Measurements from ENCODE around the gene GAMT. TPM values are rescaled to one million over a fixed set of nuclear protein-coding genes. Genes with fewer than 3 reads are reported as not detected.
A peak's percentile ranks its signal among the peaks of the same experiment; 100 is the strongest.

GAMT gene
- total RNA-seq, 1 experiment from 2014 or later, result 31.6 TPM

GRCh38 chr19:1365319-1366269, 35.7 kb downstream of the GAMT start:
- Histone ChIP-seq H3K27me3 (ENCODE audit: control insufficient read depth, insufficient read depth, low read length) (no peaks in the 10 kb centered on the region), H3K4me3 (ENCODE audit: insufficient read depth, low read depth, low read length) (no peak overlapping the region), H3K36me3 (replicated peaks; ENCODE audit: control insufficient read depth, insufficient read depth, low read length) (peaks cover 23% of the 10 kb centered on the region)
- no peak for DNase-seq

DNA sequence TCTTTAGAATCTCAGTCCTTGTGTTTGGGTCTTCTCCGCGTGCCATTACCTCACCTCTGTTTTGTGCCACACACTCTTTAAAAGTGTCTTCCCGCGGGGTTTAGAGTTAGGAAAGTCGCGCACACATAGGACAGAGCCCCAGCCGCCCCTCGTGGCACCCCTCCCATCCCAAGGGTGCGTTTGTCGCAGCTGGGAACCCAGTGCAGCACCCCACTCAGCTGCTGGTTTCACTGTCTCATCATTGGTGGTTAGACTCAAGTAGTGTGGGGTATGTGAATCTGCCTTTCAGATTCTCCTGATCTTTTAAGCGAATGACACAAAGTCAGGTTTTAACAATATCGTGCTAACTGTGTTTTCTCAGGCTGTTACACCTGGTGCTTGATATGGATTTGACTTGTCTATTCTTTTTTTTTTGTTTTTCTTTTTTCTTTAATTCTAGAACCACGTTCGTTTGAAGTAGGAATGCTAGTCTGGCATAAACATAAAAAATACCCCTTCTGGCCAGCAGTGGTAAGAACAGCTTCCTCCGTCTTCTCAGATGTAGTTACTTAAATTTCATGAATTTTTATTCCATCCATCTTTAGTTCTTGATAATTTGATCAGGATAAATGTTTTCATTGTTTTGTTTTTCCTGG, 37.2 kb downstream of the GAMT start:
- H3K36me3 ChIP-seq (replicated peaks; ENCODE audit: control insufficient read depth, insufficient read depth, low read length), result peaks cover 29% of the 10 kb centered on the region
- no peak for DNase-seq
- H3K27me3 ChIP-seq (ENCODE audit: control insufficient read depth, insufficient read depth, low read length), result no peaks in the 10 kb centered on the region
- H3K4me3 ChIP-seq (ENCODE audit: insufficient read depth, low read depth, low read length), result no peak overlapping the region

GRCh38 chr19:1363599-1363998, 37.7 kb downstream of the GAMT start:
- Histone ChIP-seq H3K27me3 (ENCODE audit: control insufficient read depth, insufficient read depth, low read length) (no peaks in the 10 kb centered on the region), H3K36me3 (replicated peaks; ENCODE audit: control insufficient read depth, insufficient read depth, low read length) (peaks cover 32% of the 10 kb centered on the region), H3K4me3 (ENCODE audit: insufficient read depth, low read depth, low read length) (no peak overlapping the region)
- no peak for DNase-seq

DNA sequence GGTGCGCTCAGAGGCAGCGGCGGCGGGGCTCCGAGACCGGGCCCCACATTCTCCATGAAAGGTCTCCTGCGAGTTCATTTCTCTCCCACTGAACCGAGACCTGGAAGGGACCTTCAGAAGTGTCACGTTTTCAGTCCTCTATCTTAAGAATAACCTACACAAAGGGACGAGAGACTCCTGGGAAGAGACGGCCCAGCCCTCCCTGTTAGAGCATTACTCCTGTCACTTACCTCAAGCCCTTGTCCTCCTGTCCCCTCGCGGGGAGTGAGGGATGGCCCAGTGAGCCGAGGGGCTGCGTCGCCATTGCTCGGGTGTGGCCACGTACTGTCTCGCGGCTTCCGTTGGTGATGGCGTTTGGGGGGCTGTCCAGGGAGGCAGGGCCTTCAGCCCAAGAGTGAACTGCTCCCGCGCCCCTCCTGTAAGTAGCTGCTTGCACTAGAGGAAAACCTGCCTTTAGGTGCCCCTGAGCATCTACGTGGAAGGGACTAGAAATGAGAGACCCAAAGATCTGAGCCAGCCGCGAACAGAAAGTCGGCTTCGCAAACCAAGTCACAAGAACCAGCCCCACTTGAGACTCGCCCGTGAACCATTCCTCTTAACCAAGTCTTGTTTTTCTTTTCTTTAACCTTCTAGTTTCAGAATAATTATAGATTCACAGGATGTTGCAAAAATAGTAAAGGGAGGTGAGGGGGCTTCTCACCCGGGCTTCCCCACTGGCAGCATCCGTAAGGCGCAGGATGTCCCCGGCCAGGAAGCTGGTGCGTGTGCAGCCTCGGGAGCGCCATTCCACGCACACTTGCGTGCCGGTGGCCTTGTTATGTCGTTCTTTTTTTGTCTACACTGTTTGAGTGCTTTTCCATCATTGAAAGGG, 38.7 kb downstream of the GAMT start:
- H3K36me3 ChIP-seq (replicated peaks; ENCODE audit: control insufficient read depth, insufficient read depth, low read length), result peaks cover 30% of the 10 kb centered on the region
- no peaks in the 10 kb centered on the region for H3K27me3 ChIP-seq (ENCODE audit: control insufficient read depth, insufficient read depth, low read length)
- no peak overlapping the region for H3K4me3 ChIP-seq (ENCODE audit: insufficient read depth, low read depth, low read length)
- no peak for DNase-seq

DNA sequence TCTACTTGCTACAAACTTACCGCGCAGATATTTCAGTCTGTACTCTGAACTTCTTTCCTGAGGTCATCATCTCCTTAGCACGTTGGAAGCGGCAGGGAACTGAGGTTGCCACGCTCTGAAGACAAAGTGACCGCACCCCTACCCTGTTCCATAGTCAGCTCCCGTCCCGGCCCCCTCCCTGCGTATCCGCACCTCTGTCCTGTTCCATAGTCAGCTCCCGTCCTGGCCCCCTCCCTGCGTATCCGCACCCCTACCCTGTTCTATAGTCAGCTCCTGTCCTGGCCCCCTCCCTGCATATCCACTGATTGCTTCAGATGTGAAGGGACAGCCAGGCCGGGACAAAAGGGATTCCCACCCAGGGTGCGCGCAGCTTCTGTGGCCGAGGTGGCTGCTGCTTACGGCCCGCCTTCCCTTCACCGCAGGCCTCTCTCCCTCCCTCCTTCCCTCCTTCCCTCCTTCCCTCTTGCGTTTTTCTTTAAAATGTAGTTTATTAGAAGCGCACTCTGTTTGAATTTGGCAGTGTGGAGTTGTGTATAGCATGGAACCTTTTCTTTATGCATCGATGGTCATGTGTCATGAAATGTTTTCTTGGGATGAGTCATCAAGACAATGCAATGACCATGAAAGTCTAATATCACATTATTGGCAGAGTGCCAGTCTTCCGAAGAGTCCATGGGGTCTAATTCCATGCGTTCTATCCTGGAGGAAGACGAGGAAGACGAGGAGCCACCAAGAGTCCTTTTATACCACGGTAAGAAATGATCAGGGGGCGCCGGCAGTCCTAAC, 39.5 kb downstream of the GAMT start:
- no peak for DNase-seq
- no peak overlapping the region for H3K4me3 ChIP-seq (ENCODE audit: insufficient read depth, low read depth, low read length)
- peaks cover 24% of the 10 kb centered on the region for H3K36me3 ChIP-seq (replicated peaks; ENCODE audit: control insufficient read depth, insufficient read depth, low read length)
- H3K27me3 ChIP-seq (ENCODE audit: control insufficient read depth, insufficient read depth, low read length), result no peaks in the 10 kb centered on the region

- peak; percentile 65 for DNase-seq
- no peaks in the 10 kb centered on the region for H3K27me3 ChIP-seq (ENCODE audit: control insufficient read depth, insufficient read depth, low read length)
- no peak overlapping the region for H3K4me3 ChIP-seq (ENCODE audit: insufficient read depth, low read depth, low read length)
- peaks cover 19% of the 10 kb centered on the region for H3K36me3 ChIP-seq (replicated peaks; ENCODE audit: control insufficient read depth, insufficient read depth, low read length)
Measured at GRCh38 chr19:1360818-1361461, 40.4 kb downstream of the GAMT start.

DNA sequence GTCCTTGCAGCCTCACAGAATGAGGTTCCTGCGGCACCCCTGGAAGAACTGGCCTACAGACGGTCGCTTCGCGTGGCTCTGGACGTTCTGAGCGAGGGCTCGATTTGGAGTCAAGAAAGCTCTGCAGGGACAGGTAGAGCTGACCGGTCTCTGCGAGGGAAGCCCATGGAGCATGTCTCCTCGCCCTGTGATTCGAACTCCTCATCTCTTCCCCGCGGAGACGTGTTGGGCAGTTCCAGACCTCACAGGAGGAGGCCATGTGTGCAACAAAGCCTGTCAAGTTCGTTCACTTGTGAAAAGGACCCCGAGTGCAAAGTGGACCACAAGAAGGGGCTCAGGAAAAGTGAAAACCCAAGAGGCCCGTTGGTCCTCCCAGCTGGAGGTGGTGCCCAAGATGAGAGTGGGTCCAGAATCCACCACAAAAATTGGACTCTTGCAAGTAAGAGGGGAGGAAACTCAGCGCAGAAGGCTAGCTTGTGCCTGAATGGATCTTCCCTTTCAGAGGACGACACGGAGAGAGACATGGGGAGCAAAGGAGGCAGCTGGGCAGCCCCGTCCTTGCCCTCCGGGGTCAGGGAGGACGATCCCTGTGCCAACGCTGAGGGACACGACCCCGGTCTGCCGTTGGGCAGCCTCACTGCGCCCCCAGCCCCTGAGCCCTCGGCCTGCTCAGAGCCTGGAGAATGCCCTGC, 41.1 kb downstream of the GAMT start:
- peaks cover 19% of the 10 kb centered on the region for H3K36me3 ChIP-seq (replicated peaks; ENCODE audit: control insufficient read depth, insufficient read depth, low read length)
- H3K4me3 ChIP-seq (ENCODE audit: insufficient read depth, low read depth, low read length), result no peak overlapping the region
- no peak for DNase-seq
- no peaks in the 10 kb centered on the region for H3K27me3 ChIP-seq (ENCODE audit: control insufficient read depth, insufficient read depth, low read length)

DNA sequence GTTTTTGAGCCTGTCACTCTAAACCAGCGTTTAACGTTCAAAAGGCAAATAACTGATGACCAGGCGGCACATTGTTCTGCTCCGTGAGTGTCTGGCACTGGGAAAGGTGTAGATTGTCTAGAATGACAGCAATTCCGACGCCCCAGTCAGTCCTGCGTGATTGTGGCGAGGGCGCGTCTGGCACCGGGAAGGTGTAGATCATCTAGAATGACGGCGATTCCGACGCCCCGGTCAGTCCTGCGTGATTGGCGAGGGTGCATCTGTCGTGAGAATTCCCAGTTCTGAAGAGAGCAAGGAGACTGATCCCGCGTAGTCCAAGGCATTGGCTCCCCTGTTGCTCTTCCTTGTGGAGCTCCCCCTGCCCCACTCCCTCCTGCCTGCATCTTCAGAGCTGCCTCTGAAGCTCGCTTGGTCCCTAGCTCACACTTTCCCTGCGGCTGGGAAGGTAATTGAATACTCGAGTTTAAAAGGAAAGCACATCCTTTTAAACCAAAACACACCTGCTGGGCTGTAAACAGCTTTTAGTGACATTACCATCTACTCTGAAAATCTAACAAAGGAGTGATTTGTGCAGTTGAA, 43.7 kb downstream of the GAMT start:
- H3K36me3 ChIP-seq (replicated peaks; ENCODE audit: control insufficient read depth, insufficient read depth, low read length), result peaks cover 15% of the 10 kb centered on the region
- H3K27me3 ChIP-seq (ENCODE audit: control insufficient read depth, insufficient read depth, low read length), result no peaks in the 10 kb centered on the region
- no peak overlapping the region for H3K4me3 ChIP-seq (ENCODE audit: insufficient read depth, low read depth, low read length)
- peak; percentile 73 for DNase-seq

DNA sequence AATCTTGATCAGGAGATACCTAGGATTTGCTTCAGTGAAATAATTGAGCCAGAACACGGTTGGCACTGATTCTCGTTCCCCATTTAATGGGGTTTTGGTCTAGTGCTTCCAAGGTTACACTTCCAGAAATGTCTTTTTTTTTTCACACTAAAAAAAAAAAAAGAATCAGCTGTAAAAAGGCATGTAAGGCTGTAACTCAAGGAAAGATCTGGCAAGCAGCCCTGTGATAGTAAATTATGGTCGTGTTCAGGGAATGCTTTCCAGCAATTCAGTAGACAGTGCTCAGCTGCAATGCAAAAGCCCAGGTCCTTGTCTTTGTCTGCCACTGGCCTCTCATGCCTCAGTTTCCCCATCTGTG, 44.9 kb downstream of the GAMT start:
- Histone ChIP-seq H3K27me3 (ENCODE audit: control insufficient read depth, insufficient read depth, low read length) (no peaks in the 10 kb centered on the region), H3K4me3 (ENCODE audit: insufficient read depth, low read depth, low read length) (no peak overlapping the region), H3K36me3 (replicated peaks; ENCODE audit: control insufficient read depth, insufficient read depth, low read length) (peaks cover 12% of the 10 kb centered on the region)
- DNase-seq, result no peak

DNA sequence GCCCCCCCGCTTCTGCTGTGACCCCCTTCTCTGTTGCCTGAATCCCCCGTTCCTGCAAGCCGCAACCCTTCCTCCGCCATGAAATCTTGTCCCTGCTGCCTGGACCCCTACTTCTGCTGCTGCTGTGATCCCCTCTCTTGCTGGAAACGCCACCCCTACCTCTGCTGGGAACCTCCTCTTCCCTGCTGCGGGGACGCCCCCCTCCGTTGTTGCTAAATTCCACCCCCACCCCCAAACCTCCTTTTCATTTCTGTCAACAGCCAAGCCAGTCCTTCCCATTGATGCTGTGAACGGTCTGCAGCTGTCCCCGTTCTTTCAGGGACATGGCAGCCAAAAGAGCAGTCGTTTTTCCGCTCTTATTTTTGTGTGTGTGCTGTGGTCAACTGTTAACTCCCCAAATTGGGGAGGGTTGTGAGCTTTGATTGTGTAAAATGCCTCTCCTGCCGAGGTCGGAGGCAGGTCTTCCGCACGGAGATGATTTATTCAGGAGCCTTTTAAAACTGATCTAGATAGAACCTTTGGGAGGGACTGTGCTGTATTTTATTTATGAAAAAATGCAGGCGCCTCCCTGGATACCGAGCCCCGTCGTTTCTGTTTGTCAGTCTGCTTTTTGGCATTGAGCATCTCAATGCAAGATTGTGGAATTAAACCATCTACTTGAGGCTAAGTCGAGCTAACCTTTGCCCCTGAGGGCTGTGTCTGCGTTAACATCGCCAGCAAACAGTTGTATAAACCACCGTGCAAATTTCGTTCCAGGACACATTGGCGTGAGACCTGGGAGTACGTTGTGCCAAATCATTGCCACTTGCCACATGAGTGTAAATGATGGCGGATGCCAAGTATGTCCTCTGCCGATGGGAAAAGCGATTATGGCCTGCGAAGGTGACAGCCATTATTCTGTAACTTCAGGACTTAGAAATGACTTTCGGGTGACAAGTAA, 45.5 kb downstream of the GAMT start:
- Histone ChIP-seq H3K27me3 (ENCODE audit: control insufficient read depth, insufficient read depth, low read length) (no peaks in the 10 kb centered on the region), H3K36me3 (replicated peaks; ENCODE audit: control insufficient read depth, insufficient read depth, low read length) (peaks cover 12% of the 10 kb centered on the region), H3K4me3 (ENCODE audit: insufficient read depth, low read depth, low read length) (peak overlapping the region; percentile 87)
- DNase-seq, result peak; percentile 61

DNA sequence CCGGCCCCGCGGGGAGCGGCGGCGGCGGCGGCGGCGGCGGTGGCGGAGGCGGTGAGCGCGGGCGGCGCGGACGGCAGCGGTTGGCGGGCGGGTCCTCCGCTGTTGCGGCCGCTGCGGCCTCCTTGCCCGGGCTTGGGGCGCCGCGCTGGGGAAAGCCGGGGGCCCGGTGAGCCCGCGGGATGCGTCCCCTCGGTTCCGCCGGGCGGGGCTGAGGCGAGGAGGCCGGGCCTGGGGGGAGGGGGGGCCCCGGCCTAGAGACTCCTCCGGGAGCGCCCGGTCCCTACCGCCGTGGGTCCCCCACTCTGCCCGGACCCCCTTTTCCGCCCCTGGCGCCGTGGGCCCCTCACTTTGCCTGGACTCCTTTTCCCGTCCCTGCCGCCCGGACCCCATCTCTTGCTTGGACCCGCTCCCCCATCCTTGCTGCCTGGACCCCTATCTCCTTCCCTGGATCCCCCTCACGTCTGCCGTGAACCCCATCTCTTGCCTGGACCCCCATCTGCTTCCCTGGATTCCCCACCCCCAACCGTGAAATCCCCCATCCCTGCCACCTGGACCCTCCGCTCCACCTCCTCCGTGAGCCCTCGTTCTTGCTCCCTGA, 46.3 kb downstream of the GAMT start:
- peak overlapping the region; percentile 87 for H3K4me3 ChIP-seq (ENCODE audit: insufficient read depth, low read depth, low read length)
- H3K27me3 ChIP-seq (ENCODE audit: control insufficient read depth, insufficient read depth, low read length), result no peaks in the 10 kb centered on the region
- peaks cover 9% of the 10 kb centered on the region for H3K36me3 ChIP-seq (replicated peaks; ENCODE audit: control insufficient read depth, insufficient read depth, low read length)
- no peak for DNase-seq

- no peak for DNase-seq
- Histone ChIP-seq H3K36me3 (replicated peaks; ENCODE audit: control insufficient read depth, insufficient read depth, low read length) (no peaks in the 10 kb centered on the region), H3K4me3 (ENCODE audit: insufficient read depth, low read depth, low read length) (no peak overlapping the region), H3K27me3 (ENCODE audit: control insufficient read depth, insufficient read depth, low read length) (no peaks in the 10 kb centered on the region)
Measured at GRCh38 chr19:1353144-1353543, 48.2 kb downstream of the GAMT start.
